NCI-H2107 treated with DMSO at 0.1 percent for 48 hours (cell line): ENCODE results near the gene ELK4.

Experiments used
- DNase-seq: peaks from one replicate; lab custom pipeline; 2025; ENCODE audit not compliant: unreplicated experiment; lab: John Stamatoyannopoulos, UW

ELK4 gene

GRCh38 chr1:205568135-205568468, 63.7 kb downstream of the ELK4 start:
- no peak for DNase-seq

DNA sequence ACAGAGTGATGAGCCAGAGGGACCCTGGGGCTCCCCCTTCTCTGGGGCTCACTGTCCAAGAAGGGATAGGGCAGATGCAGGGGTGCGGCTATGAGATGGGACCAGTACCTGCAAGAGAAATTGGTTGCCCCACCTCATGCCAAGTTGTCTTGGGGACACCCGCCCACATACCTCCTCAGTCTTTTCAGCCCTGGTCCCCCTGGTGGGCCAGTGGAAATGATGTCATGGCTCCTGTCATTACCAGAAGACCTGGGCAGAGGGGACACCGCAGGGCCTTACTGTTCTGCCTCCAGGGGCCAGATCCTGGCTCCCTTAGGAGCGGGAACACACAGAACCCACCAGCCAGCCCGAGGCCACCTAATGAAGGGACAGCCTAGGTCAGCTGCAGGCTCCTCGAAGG, 64.1 kb downstream of the ELK4 start:
- DNase-seq, result no peak

- peak; percentile 28 for DNase-seq
Measured at GRCh38 chr1:205565799-205566198, 66.0 kb downstream of the ELK4 start.

GRCh38 chr1:205563927-205564441, 67.8 kb downstream of the ELK4 start:
- no peak for DNase-seq

DNA sequence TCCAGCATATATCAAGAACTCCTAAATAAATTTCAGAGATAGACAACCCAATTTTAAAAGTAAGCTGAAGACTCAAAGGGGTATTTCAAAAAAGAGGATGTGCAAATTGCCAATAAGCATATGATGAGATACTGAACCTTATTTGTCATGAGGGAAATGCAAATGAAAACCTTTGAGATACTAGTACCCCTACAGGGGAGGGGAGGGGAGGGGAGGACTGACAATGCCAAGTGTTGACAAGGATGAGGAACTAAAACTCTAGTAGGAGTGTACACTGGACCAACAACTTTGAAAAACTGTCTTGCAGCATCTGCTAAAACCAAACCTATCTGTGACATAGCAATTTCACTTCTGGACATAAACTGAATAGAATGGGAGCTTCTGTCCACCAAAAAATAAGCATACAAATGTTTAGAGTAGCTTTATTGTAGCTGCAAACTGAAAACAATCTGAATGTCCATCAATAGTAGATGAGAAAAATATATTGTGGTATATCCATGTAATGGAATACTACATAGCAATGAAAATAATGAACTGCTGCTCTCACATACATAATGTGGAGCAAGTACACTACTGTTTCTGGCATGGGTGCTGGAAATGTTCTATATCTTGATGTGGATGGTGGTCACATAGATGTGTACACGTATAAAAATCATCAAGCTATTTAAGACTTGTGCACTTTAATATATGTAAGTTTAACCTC, 70.2 kb downstream of the ELK4 start:
- no peak for DNase-seq
